ENCODE measurements around the gene TTYH1. TPM values are rescaled to one million over a fixed set of nuclear protein-coding genes. Genes with fewer than 3 reads are reported as not detected.

TTYH1 gene
- total and polyA plus RNA-seq, 2 donors (not counting 1 experiment from before 2014, with no cell fraction given), result not detected

DNA sequence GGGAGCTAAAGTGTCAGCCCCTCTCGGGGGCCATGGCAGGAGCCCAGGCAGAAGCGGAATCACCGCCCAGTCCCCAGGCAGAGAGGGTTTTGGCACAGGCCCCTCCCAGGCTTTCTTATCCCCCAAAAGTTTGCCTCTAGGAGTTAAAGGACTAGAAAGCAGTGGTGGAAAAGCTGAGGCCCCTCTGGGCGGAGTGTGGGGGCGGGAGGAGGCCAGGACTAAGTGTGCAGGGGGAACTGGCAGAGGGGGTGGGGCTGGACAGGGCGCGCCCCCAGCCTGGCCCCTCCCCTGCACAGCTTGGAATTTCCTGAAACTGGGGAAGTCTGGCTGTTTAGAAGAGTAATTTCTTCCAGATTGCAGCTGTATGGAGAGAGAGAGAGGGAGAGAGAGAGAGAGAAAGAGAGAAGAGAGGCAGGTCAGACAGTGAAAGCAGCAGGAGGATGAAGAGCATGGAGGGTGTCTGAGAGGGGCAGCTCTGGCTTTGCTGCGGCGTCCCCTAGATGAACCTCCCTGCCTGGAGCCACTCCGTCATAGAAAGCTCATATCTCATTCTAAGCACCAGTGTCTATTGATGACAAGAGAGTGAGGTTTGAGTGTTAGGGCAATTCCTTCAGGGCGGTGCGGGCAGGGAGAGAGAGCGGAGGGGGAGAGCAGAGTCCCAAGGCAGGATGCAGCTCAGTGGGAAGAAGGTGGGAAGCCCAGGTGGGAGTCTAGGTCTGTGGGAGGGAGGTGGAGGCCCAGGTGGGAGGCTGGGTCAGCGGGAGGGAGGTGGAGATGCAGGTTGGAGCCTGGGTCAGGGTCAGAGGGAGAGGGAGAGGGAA, 58.0 kb downstream of the TTYH1 start, which contains the start of gene CDC42EP5:
Gene CDC42EP5 (minus strand): TSS at position 226 of the 821 bp plus-strand sequence. CDS start 7,749 bp downstream, outside the sequence.
- Histone ChIP-seq H3K27me3 (ENCODE audit: control insufficient read depth, insufficient read depth, low read length) (no peaks in the 10 kb centered on the region), H3K27ac (ENCODE audit: insufficient read depth, low read length) (no peak within 1 kb of the TSS), H2AFZ (ENCODE audit: low read length) (peak within 1 kb of the TSS; percentile 63)

DNA sequence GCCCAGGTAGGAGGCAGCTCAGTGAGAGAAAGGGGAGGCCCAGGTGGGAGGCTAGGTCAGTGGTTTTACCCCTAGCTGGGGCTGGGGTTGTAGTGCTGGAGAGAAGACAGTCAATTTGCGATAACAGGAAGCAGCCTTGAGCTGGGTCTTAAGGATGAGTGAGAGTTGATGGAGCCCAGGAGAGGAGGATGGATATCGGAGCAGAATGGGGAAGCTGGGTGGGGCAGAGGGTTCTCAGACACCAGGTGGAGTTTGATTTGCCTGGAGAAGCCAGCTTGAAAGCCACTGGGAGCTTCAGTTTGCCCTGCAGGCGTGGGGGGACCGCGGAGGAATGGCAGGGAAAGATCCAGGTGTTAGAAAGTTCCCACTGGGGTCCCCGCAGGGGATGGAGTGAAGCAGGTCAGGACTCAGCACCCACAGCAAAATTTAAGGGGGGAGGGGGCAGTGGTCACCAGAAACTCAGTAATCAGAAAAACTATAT, 58.7 kb downstream of the TTYH1 start:
- Histone ChIP-seq H3K4me2 (ENCODE audit: extremely low read depth, insufficient read depth, low read length) (peak overlapping the region; percentile 75), H4K20me1 (ENCODE audit: control insufficient read depth, extremely low read depth, insufficient read depth, low read length) (no peaks in the 10 kb centered on the region), H3K4me3 (replicated peaks in 1 of 4; ENCODE audit: control extremely low read depth in 1 of 4, insufficient read depth in 1 of 4, low read depth in 3 of 4, low read length in 4 of 4) (peak overlapping the region in 2 of 4 experiments; percentile 69 to 72), H3K36me3 (ENCODE audit: control insufficient read depth, insufficient read depth, low read length) (no peaks in the 10 kb centered on the region), H3K9ac (ENCODE audit: insufficient read depth, low read length) (no peak overlapping the region), H2AFZ (ENCODE audit: low read length) (no peak overlapping the region), H3K27me3 (ENCODE audit: control insufficient read depth, insufficient read depth, low read length) (no peaks in the 10 kb centered on the region), H3K27ac (ENCODE audit: insufficient read depth, low read length) (no peak overlapping the region), H3K9me3 (ENCODE audit: control insufficient read depth, insufficient read depth, low read depth, low read length) (no peaks in the 10 kb centered on the region), H3K79me2 (ENCODE audit: control insufficient read depth, insufficient read depth, low read length) (no peaks in the 10 kb centered on the region), H3K4me1 (ENCODE audit: control insufficient read depth, extremely low read depth, insufficient read depth, low read length) (peaks cover 5% of the 10 kb centered on the region)
- no peak for DNase-seq (ENCODE audit: low read depth in 2 of 2)
- TF ChIP-seq, protein P1, sequence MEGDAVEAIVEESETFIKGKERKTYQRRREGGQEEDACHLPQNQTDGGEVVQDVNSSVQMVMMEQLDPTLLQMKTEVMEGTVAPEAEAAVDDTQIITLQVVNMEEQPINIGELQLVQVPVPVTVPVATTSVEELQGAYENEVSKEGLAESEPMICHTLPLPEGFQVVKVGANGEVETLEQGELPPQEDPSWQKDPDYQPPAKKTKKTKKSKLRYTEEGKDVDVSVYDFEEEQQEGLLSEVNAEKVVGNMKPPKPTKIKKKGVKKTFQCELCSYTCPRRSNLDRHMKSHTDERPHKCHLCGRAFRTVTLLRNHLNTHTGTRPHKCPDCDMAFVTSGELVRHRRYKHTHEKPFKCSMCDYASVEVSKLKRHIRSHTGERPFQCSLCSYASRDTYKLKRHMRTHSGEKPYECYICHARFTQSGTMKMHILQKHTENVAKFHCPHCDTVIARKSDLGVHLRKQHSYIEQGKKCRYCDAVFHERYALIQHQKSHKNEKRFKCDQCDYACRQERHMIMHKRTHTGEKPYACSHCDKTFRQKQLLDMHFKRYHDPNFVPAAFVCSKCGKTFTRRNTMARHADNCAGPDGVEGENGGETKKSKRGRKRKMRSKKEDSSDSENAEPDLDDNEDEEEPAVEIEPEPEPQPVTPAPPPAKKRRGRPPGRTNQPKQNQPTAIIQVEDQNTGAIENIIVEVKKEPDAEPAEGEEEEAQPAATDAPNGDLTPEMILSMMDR (conservative IDR thresholded peaks at IDR 0.05 in 1 of 2, IDR thresholded peaks at IDR 0.05 in 1 of 2; ENCODE audit: low read depth in 1 of 2, low read length in 2 of 2), result no peak
- TF ChIP-seq EZH2 (IDR thresholded peaks at IDR 0.05; ENCODE audit: low read length, missing control alignments), result no peak

More for the DNA sequence above, 58.0 kb downstream of the TTYH1 start, which contains the start of gene CDC42EP5:
- TF ChIP-seq, protein P1 (conservative IDR thresholded peaks at IDR 0.05 in 1 of 2, IDR thresholded peaks at IDR 0.05 in 1 of 2; ENCODE audit: low read depth in 1 of 2, low read length in 2 of 2), result no peak
- no peak for TF ChIP-seq EZH2 (IDR thresholded peaks at IDR 0.05; ENCODE audit: low read length, missing control alignments)
- Histone ChIP-seq H3K36me3 (ENCODE audit: control insufficient read depth, insufficient read depth, low read length) (no peaks in the 10 kb centered on the region), H3K4me1 (ENCODE audit: control insufficient read depth, extremely low read depth, insufficient read depth, low read length) (peaks cover 5% of the 10 kb centered on the region), H3K9me3 (ENCODE audit: control insufficient read depth, insufficient read depth, low read depth, low read length) (no peaks in the 10 kb centered on the region), H3K9ac (ENCODE audit: insufficient read depth, low read length) (peak within 1 kb of the TSS; percentile 16), H3K4me2 (ENCODE audit: extremely low read depth, insufficient read depth, low read length) (peak within 1 kb of the TSS; percentile 75), H3K4me3 (replicated peaks in 1 of 4; ENCODE audit: control extremely low read depth in 1 of 4, insufficient read depth in 1 of 4, low read depth in 3 of 4, low read length in 4 of 4) (peak within 1 kb of the TSS; percentile 48 to 72 (median 62)), H3K79me2 (ENCODE audit: control insufficient read depth, insufficient read depth, low read length) (no peaks in the 10 kb centered on the region), H4K20me1 (ENCODE audit: control insufficient read depth, extremely low read depth, insufficient read depth, low read length) (no peaks in the 10 kb centered on the region)
- DNase-seq (ENCODE audit: low read depth in 2 of 2), result peak; percentile 81 to 84

DNA sequence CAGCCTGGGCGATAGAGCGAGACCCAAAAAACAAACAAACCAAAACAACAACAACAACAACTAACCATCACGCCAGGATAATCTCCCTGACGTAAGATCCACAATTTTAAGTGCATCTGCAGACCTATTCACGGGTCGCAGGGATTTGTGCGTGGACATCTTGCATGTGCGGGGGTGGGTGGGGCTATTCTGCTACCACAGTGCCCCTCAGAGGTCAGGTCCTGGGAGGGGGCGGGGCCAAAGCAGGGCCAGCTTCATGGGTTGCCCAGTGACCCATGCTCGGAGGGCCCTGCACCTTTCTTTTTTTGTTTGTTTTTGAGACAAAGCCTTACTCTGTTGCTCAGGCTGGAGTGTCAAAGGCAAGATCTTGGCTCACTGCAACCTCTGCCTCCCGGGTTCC, 60.4 kb downstream of the TTYH1 start:
- no peaks in the 10 kb centered on the region for H3K9me3 ChIP-seq (ENCODE audit: control insufficient read depth, insufficient read depth, low read depth, low read length)
- H2AFZ ChIP-seq (ENCODE audit: low read length), result no peak overlapping the region
- H3K79me2 ChIP-seq (ENCODE audit: control insufficient read depth, insufficient read depth, low read length), result no peaks in the 10 kb centered on the region
- TF ChIP-seq EZH2 (IDR thresholded peaks at IDR 0.05; ENCODE audit: low read length, missing control alignments), result no peak
- TF ChIP-seq, protein P1 (conservative IDR thresholded peaks at IDR 0.05 in 1 of 2, IDR thresholded peaks at IDR 0.05 in 1 of 2; ENCODE audit: low read depth in 1 of 2, low read length in 2 of 2), result no peak
- no peak overlapping the region for H3K27ac ChIP-seq (ENCODE audit: insufficient read depth, low read length)
- H3K4me2 ChIP-seq (ENCODE audit: extremely low read depth, insufficient read depth, low read length), result no peak overlapping the region
- peaks cover 5% of the 10 kb centered on the region for H3K4me1 ChIP-seq (ENCODE audit: control insufficient read depth, extremely low read depth, insufficient read depth, low read length)
- no peaks in the 10 kb centered on the region for H3K27me3 ChIP-seq (ENCODE audit: control insufficient read depth, insufficient read depth, low read length)
- no peaks in the 10 kb centered on the region for H4K20me1 ChIP-seq (ENCODE audit: control insufficient read depth, extremely low read depth, insufficient read depth, low read length)
- no peak overlapping the region for H3K4me3 ChIP-seq (replicated peaks in 1 of 4; ENCODE audit: control extremely low read depth in 1 of 4, insufficient read depth in 1 of 4, low read depth in 3 of 4, low read length in 4 of 4)
- no peak overlapping the region for H3K9ac ChIP-seq (ENCODE audit: insufficient read depth, low read length)
- H3K36me3 ChIP-seq (ENCODE audit: control insufficient read depth, insufficient read depth, low read length), result no peaks in the 10 kb centered on the region
- DNase-seq (ENCODE audit: low read depth in 2 of 2), result no peak

Measured in fibroblast of lung (primary cell).